Cardiac muscle cell (in vitro differentiated cells and primary cell): Measurements from ENCODE around the gene IFFO2. TPM values are rescaled to one million over a fixed set of nuclear protein-coding genes. Genes with fewer than 3 reads are reported as not detected.
A peak's percentile ranks its signal among the peaks of the same experiment; 100 is the strongest.

ENCODE experiments used
- DNase-seq, 2 donors: peaks; one replicate each; pipeline versions ENCODE4 v3.0.0 to v3.0.0-alpha.2; 2010 to 2017; ENCODE audit warnings: low read depth in 1 of 2, low spot score in 1 of 2
- H3K27ac ChIP-seq: fragments of 200-600 bp; sonication (generic); 2 replicates; pipeline ENCODE4 v1.5.1; 2016
- H3K27me3 ChIP-seq: fragments of 200-600 bp; sonication (generic); 2 replicates; pipeline ENCODE4 v1.6.0; 2016; ENCODE audit warnings: control low read depth
- H3K36me3 ChIP-seq: fragments of 200-600 bp; sonication (generic); 2 replicates; pipeline ENCODE4 v1.5.1; 2016; ENCODE audit warnings: control low read depth
- H3K4me1 ChIP-seq: fragments of 200-600 bp; sonication (generic); 2 replicates; pipeline ENCODE4 v1.8.1; 2017; ENCODE audit warnings: low read depth, mild to moderate bottlenecking, mixed run types
- H3K4me3 ChIP-seq: fragments of 200-600 bp; sonication (generic); 2 replicates; pipeline ENCODE4 v1.5.1; 2016; ENCODE audit warnings: mild to moderate bottlenecking
- H3K9me3 ChIP-seq: fragments of 200-600 bp; sonication (generic); 2 replicates; pipeline ENCODE4 v1.5.1; 2017; ENCODE audit warnings: low read depth, mild to moderate bottlenecking, control low read depth
- CTCF ChIP-seq: IDR thresholded peaks from 2 replicates; pipeline ENCODE4 v1.5.1; 2012; ENCODE audit warnings: low read depth, mild to moderate bottlenecking, low read length
- polyA plus RNA-seq: library from polyadenylated mRNA; unstranded; fragments of >200 nt; fragmentation: Nextera tagmentation; extraction: Ambion mirVana; gene quantifications from 2 replicates; pipeline ENCODE4 v1.2.1, GENCODE V29; 2016
- total RNA-seq: library from RNA; depleted of rRNA; stranded (reverse); fragments of >200 nt; gene quantifications from 2 replicates; pipeline ENCODE4 v1.2.3, GENCODE V29; 2016

IFFO2 gene
- total and polyA plus RNA-seq, 2 experiments from 2014 or later: 0.78 to 18.5 TPM

GRCh38 chr1:18972531-18972930, 16.1 kb upstream of the IFFO2 start:
- TF ChIP-seq CTCF: peak; percentile 29
- no peaks in the 10 kb centered on the region for H3K36me3 ChIP-seq
- H3K4me1 ChIP-seq: no peaks in the 10 kb centered on the region
- no peaks in the 10 kb centered on the region for H3K27me3 ChIP-seq
- peak in 1 of 2 donors; percentile 41 for DNase-seq
- H3K4me3 ChIP-seq: no peak overlapping the region
- H3K9me3 ChIP-seq: no peaks in the 10 kb centered on the region
- H3K27ac ChIP-seq: no peak overlapping the region

GRCh38 chr1:18970762-18971161, 14.3 kb upstream of the IFFO2 start:
- H3K4me3 ChIP-seq: no peak overlapping the region
- TF ChIP-seq CTCF: no peak
- H3K27me3 ChIP-seq: no peaks in the 10 kb centered on the region
- no peak for DNase-seq
- H3K27ac ChIP-seq: no peak overlapping the region
- H3K9me3 ChIP-seq: no peaks in the 10 kb centered on the region
- no peaks in the 10 kb centered on the region for H3K4me1 ChIP-seq
- no peaks in the 10 kb centered on the region for H3K36me3 ChIP-seq

- Histone ChIP-seq H3K27ac (no peak overlapping the region), H3K9me3 (no peaks in the 10 kb centered on the region), H3K4me3 (no peak overlapping the region), H3K27me3 (no peaks in the 10 kb centered on the region), H3K4me1 (no peaks in the 10 kb centered on the region), H3K36me3 (no peaks in the 10 kb centered on the region)
- DNase-seq: no peak
- TF ChIP-seq CTCF: no peak
Observed at GRCh38 chr1:18970358-18970757, 13.9 kb upstream of the IFFO2 start.

GRCh38 chr1:18967066-18967690, 10.7 kb upstream of the IFFO2 start:
- no peak for DNase-seq
- H3K27me3 ChIP-seq: no peaks in the 10 kb centered on the region
- H3K27ac ChIP-seq: no peak overlapping the region
- no peaks in the 10 kb centered on the region for H3K9me3 ChIP-seq
- H3K36me3 ChIP-seq: no peaks in the 10 kb centered on the region
- H3K4me3 ChIP-seq: no peak overlapping the region
- no peaks in the 10 kb centered on the region for H3K4me1 ChIP-seq
- no peak for TF ChIP-seq CTCF

GRCh38 chr1:18965206-18966173, 9.0 kb upstream of the IFFO2 start:
- Histone ChIP-seq H3K4me3 (no peak overlapping the region), H3K36me3 (no peaks in the 10 kb centered on the region), H3K27me3 (peaks cover under 1% of the 10 kb centered on the region), H3K27ac (no peak overlapping the region), H3K4me1 (no peaks in the 10 kb centered on the region), H3K9me3 (no peaks in the 10 kb centered on the region)
- TF ChIP-seq CTCF: no peak
- peak in 1 of 2 donors; percentile 34 for DNase-seq
